H1 (cell line): Measurements from ENCODE around the gene PSMG2. TPM values are rescaled to one million over a fixed set of nuclear protein-coding genes. Genes with fewer than 3 reads are reported as not detected.

Source experiments
- CTCF ChIA-PET: fragments of 300-600 bp; sonication (Branson Sonifier 250); formaldehyde crosslinking; loops from one replicate; lab custom pipeline; 2021; ENCODE audit not compliant: partially characterized antibody; lab: Charles Lee
- POLR2A ChIA-PET: fragments of 300-600 bp; sonication (Branson Sonifier 250); formaldehyde crosslinking; loops from one replicate; lab custom pipeline; 2021; ENCODE audit warnings: inconsistent platforms; ENCODE audit not compliant: partially characterized antibody; lab: Charles Lee
- DNase-seq, 2 experiments: peaks; one replicate each; pipeline versions ENCODE4 v3.0.0 to v3.0.0-alpha.2; 2010 to 2022; ENCODE audit warnings: low spot score in 2 of 2, low read depth in 1 of 2, mixed read lengths in 1 of 2
- FAIRE-seq: peaks from 2 replicates; lab custom pipeline; 2011; peaks lifted over from hg19 to GRCh38; lab: Jason Lieb, UNC
- H2AFZ ChIP-seq: 2 replicates; pipeline ENCODE4 v1.8.1; 2012; ENCODE audit warnings: low read length, inconsistent platforms
- H2AK5ac ChIP-seq: 2 replicates; pipeline ENCODE4 v1.6.1; 2013; ENCODE audit warnings: low read depth, low read length
- H2BK120ac ChIP-seq: replicated peaks from 2 replicates; pipeline ENCODE3; 2013; ENCODE audit warnings: low read depth, low read length, inconsistent platforms
- H2BK12ac ChIP-seq: 2 replicates; pipeline ENCODE4 v1.6.1; 2013; ENCODE audit warnings: low read depth, low read length
- H2BK15ac ChIP-seq: 2 replicates; pipeline ENCODE4 v1.6.1; 2013; ENCODE audit warnings: low read length
- H2BK20ac ChIP-seq: 2 replicates; pipeline ENCODE4 v1.6.1; 2013; ENCODE audit warnings: low read length
- H2BK5ac ChIP-seq: 2 replicates; pipeline ENCODE4 v1.6.1; 2013; ENCODE audit warnings: low read depth, low read length
- H3K14ac ChIP-seq: 2 replicates; pipeline ENCODE4 v1.6.1; 2013; ENCODE audit warnings: inconsistent platforms; ENCODE audit not compliant: insufficient read length
- H3K18ac ChIP-seq: 2 replicates; pipeline ENCODE4 v1.6.1; 2013; ENCODE audit warnings: low read length; ENCODE audit errors: extremely low read depth
- H3K23ac ChIP-seq: 2 replicates; pipeline ENCODE4 v1.6.1; 2013; ENCODE audit warnings: inconsistent platforms; ENCODE audit not compliant: insufficient read length
- H3K23me2 ChIP-seq: 2 replicates; pipeline ENCODE4 v1.6.1; 2013; ENCODE audit warnings: low read depth, low read length
- H3K27ac ChIP-seq: 2 replicates; pipeline ENCODE4 v1.6.1; 2011; ENCODE audit warnings: low read depth, low read length, inconsistent platforms
- H3K27me3 ChIP-seq, 4 experiments: replicated peaks in 1 of 4; 1 replicate in 1 of 4; 2 replicates in 3 of 4; pipeline versions ENCODE4 v1.6.1 to v1.8.1; 2011 to 2013; ENCODE audit warnings: low read length in 3 of 4, mild to moderate bottlenecking in 3 of 4, inconsistent platforms in 2 of 4, mixed read lengths in 2 of 4, moderate library complexity in 1 of 4; ENCODE audit not compliant: control insufficient read depth in 3 of 4, insufficient read depth in 3 of 4; ENCODE audit errors: extremely low read depth in 1 of 4
- H3K36me3 ChIP-seq, 4 experiments: 2 replicates each; pipeline versions ENCODE4 v1.6.1 to v1.8.1; 2011 to 2013; ENCODE audit warnings: mild to moderate bottlenecking in 4 of 4, low read length in 3 of 4, moderate library complexity in 2 of 4, control low read depth in 1 of 4, inconsistent platforms in 1 of 4; ENCODE audit not compliant: insufficient read depth in 4 of 4, control insufficient read depth in 2 of 4
- H3K4ac ChIP-seq: replicated peaks from 2 replicates; pipeline ENCODE3; 2013; ENCODE audit warnings: low read length, low read depth, mixed read lengths, inconsistent platforms; ENCODE audit not compliant: insufficient read length
- H3K4me1 ChIP-seq, 4 experiments: replicated peaks in 1 of 4; 1 replicate in 1 of 4; 2 replicates in 3 of 4; pipeline versions ENCODE4 v1.6.1 to v1.8.1; 2011 to 2013; ENCODE audit warnings: low read length in 3 of 4, inconsistent platforms in 2 of 4, mixed read lengths in 1 of 4; ENCODE audit not compliant: insufficient read depth in 4 of 4, control insufficient read depth in 3 of 4
- H3K4me2 ChIP-seq, 2 experiments: 2 replicates each; pipeline versions ENCODE4 v1.6.1 to v1.8.1; 2011 to 2013; ENCODE audit warnings: low read depth in 2 of 2, low read length in 2 of 2, control low read depth in 1 of 2, inconsistent platforms in 1 of 2, mild to moderate bottlenecking in 1 of 2; ENCODE audit not compliant: insufficient read depth in 1 of 2
- H3K4me3 ChIP-seq, 4 experiments: fragments of 200-600, 300-600 bp in 1 of 4; sonication (generic), shearing (Covaris generic), sonication (Bioruptor Twin) in 1 of 4; 2 replicates each; pipeline versions ENCODE4 v1.5.1 to v1.8.1; 2011 to 2016; ENCODE audit warnings: low read length in 4 of 4, low read depth in 3 of 4, control low read depth in 2 of 4, inconsistent platforms in 2 of 4, mild to moderate bottlenecking in 2 of 4, mixed read lengths in 1 of 4, moderate library complexity in 1 of 4; ENCODE audit not compliant: insufficient read depth in 2 of 4; ENCODE audit errors: extremely low read depth in 1 of 4
- H3K56ac ChIP-seq: replicated peaks from 2 replicates; pipeline ENCODE3; 2013; ENCODE audit warnings: low read depth, mild to moderate bottlenecking, mixed read lengths, low read length, inconsistent platforms; ENCODE audit not compliant: insufficient read length
- H3K79me1 ChIP-seq: 2 replicates; pipeline ENCODE4 v1.6.1; 2013; ENCODE audit warnings: low read depth, low read length, control low read depth
- H3K79me2 ChIP-seq, 2 experiments: 2 replicates each; pipeline versions ENCODE4 v1.6.1 to v1.8.1; 2012 to 2013; ENCODE audit warnings: low read length in 2 of 2, mild to moderate bottlenecking in 2 of 2, inconsistent platforms in 1 of 2; ENCODE audit not compliant: insufficient read depth in 2 of 2, control insufficient read depth in 1 of 2
- H3K9ac ChIP-seq, 4 experiments: replicated peaks in 1 of 4; 1 replicate in 1 of 4; 2 replicates in 3 of 4; pipeline versions ENCODE4 v1.6.1 to v1.8.1; 2011 to 2013; ENCODE audit warnings: low read depth in 3 of 4, low read length in 3 of 4, control low read depth in 2 of 4, mild to moderate bottlenecking in 2 of 4, moderate library complexity in 2 of 4, inconsistent platforms in 1 of 4; ENCODE audit errors: extremely low read depth in 1 of 4
- H3K9me3 ChIP-seq, 2 experiments: 2 replicates each; pipeline versions ENCODE4 v1.6.1 to v1.8.1; 2012 to 2013; ENCODE audit warnings: mild to moderate bottlenecking in 2 of 2, moderate library complexity in 2 of 2, control low read depth in 1 of 2, inconsistent platforms in 1 of 2, low read depth in 1 of 2, low read length in 1 of 2, mixed read lengths in 1 of 2; ENCODE audit not compliant: insufficient read depth in 2 of 2
- H4K20me1 ChIP-seq, 2 experiments: replicated peaks in 1 of 2; 2 replicates each; pipeline versions ENCODE3 to v1.8.1; 2011 to 2013; ENCODE audit warnings: inconsistent platforms in 2 of 2, low read length in 2 of 2, mild to moderate bottlenecking in 1 of 2; ENCODE audit not compliant: insufficient read depth in 2 of 2, control insufficient read depth in 1 of 2
- H4K5ac ChIP-seq: 2 replicates; pipeline ENCODE4 v1.6.1; 2013; ENCODE audit warnings: low read length, low read depth, mixed read lengths, inconsistent platforms; ENCODE audit not compliant: insufficient read length
- H4K8ac ChIP-seq: 2 replicates; pipeline ENCODE4 v1.8.0; 2013; ENCODE audit warnings: mild to moderate bottlenecking, moderate library complexity, low read length, inconsistent platforms; ENCODE audit not compliant: insufficient read depth; ENCODE audit errors: extremely low read depth
- H4K91ac ChIP-seq: replicated peaks from 2 replicates; pipeline ENCODE3; 2013; ENCODE audit warnings: low read length, mixed read lengths, inconsistent platforms; ENCODE audit not compliant: insufficient read length
- ASH2L ChIP-seq: fragments of 200-600, 300-600 bp; sonication (generic); IDR thresholded peaks from one replicate; pipeline ENCODE4 v1.7.1; 2017; ENCODE audit warnings: low read length
- CEBPB ChIP-seq: IDR thresholded peaks from 2 replicates; pipeline ENCODE4 v1.6.1; 2012; ENCODE audit warnings: low read depth, low read length
- KDM1A ChIP-seq: fragments of 200-600, 300-600 bp; sonication (generic); IDR thresholded peaks from 2 replicates; pipeline ENCODE4 v1.7.1; 2016; ENCODE audit warnings: mild to moderate bottlenecking, low read length, borderline replicate concordance
- KDM4A ChIP-seq: IDR thresholded peaks from one replicate; pipeline ENCODE4 v1.7.1; 2012; ENCODE audit warnings: low read depth, mild to moderate bottlenecking, moderate library complexity, low read length, inconsistent platforms; ENCODE audit not compliant: severe bottlenecking
- RAD21 ChIP-seq, 2 experiments: IDR thresholded peaks in 1 of 2; conservative IDR thresholded peaks in 1 of 2; 2 replicates each; pipeline ENCODE4 v1.6.1; 2011; ENCODE audit warnings: low read depth in 2 of 2, low read length in 2 of 2, improper control_type of control experiment in 1 of 2, inconsistent platforms in 1 of 2, mild to moderate bottlenecking in 1 of 2, moderate library complexity in 1 of 2
- RFX5 ChIP-seq: IDR thresholded peaks from 2 replicates; pipeline ENCODE4 v1.6.1; 2011; ENCODE audit warnings: low read depth, low read length, improper control_type of control experiment, borderline replicate concordance
- SAP30 ChIP-seq: fragments of 300-600 bp; sonication (generic); IDR thresholded peaks from 2 replicates; pipeline ENCODE4 v1.7.1; 2012; ENCODE audit warnings: low read length, moderate library complexity, mild to moderate bottlenecking, inconsistent platforms; ENCODE audit not compliant: insufficient read depth, insufficient replicate concordance
- SIN3A ChIP-seq, 2 experiments: IDR thresholded peaks in 1 of 2; conservative IDR thresholded peaks in 1 of 2; 2 replicates each; pipeline ENCODE4 v1.6.1; 2011 to 2012; ENCODE audit warnings: low read length in 2 of 2, improper control_type of control experiment in 1 of 2, low read depth in 1 of 2, mild to moderate bottlenecking in 1 of 2
- WGBS, 2 experiments: shearing (Covaris generic) in 1 of 2; methylation state at CpG; one replicate each; pipeline versions ENCODE4 v1.1.6 to v1.1.7; 2013 to 2015; ENCODE audit warnings: low lambda C conversion rate in 2 of 2, mixed read lengths in 2 of 2, inconsistent platforms in 1 of 2, low coverage in 1 of 2, missing lambda C conversion rate in 1 of 2; ENCODE audit not compliant: insufficient replicate concordance in 2 of 2, insufficient coverage in 1 of 2, insufficient read length in 1 of 2; ENCODE audit errors: extremely low coverage in 1 of 2, missing lambda C conversion rate in 1 of 2; 5-methylcytosine and 5-hydroxymethylcytosine counted together
- polyA plus RNA-seq, 7 experiments: library from polyadenylated mRNA; depleted of rRNA in 3 of 7; stranded (reverse) in 5 of 7; unstranded in 2 of 7; fragments of >200 nt in 5 of 7; fragments of 200-250 nt in 2 of 7; gene quantifications; 1 replicate in 5 of 7; 2 replicates in 1 of 7; 4 replicates in 1 of 7; pipeline versions ENCODE4 v1.2.1 to v1.2.3, GENCODE V29; 2011 to 2013; ENCODE audit warnings: missing spikeins in 2 of 7, mixed read lengths in 2 of 7
- total RNA-seq: library from RNA; stranded (reverse); fragmentation: NEBNext Ultra II Directional; extraction: Animal tissue kit (Norgen Biotek cat#: 25700); gene quantifications from 2 replicates; pipeline ENCODE4 v1.2.1, GENCODE V29; 2021
- TF ChIP-seq, protein P1 (sequence below): IDR thresholded peaks from 2 replicates; pipeline ENCODE4 v1.6.1; 2011; ENCODE audit warnings: low read length, improper control_type of control experiment

The PSMG2 gene
- total and polyA plus RNA-seq, 2 of the 8 experiments (the other 6 are each of a cell fraction or from before 2014, with no cell fraction given) = 52.9 to 79.3 TPM

DNA sequence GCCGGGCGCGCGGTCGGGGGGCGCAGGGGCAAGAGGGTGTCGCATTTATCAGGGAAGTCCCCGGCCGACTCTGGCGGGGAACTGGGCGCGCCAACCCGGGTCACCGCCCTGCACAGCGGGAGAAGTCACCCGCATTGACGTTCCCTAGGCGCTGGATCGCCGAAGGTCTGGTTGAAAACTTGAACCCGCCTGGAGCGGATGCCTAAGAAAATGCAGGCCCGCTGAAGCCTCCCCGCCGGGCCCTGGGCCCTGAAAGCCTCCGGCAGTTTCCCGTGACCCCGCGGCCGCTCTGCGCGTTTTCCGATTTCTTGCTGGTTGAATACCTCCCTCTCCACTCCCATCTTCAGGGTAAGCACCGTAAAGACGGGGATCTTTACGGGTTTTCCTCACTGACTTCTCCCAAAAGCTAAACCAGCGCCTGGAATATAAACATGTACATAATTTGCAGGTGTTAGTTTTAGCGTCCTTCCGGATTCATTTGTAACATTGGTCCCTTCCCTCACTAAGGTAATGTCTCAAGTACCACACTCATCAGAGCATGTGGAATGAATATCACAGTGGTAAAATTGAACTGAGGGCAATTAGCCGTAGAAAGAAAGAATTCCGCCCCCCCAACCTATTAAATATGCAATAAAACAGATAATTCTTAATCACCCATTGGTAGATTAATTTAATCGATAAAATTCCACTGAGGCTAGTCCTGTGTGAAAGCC is 44.3 kb upstream of the PSMG2 start:
- H3K14ac ChIP-seq = no peak overlapping the region
- TF ChIP-seq, protein P1, sequence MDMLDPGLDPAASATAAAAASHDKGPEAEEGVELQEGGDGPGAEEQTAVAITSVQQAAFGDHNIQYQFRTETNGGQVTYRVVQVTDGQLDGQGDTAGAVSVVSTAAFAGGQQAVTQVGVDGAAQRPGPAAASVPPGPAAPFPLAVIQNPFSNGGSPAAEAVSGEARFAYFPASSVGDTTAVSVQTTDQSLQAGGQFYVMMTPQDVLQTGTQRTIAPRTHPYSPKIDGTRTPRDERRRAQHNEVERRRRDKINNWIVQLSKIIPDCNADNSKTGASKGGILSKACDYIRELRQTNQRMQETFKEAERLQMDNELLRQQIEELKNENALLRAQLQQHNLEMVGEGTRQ = no peak
- peak; percentile 58 for TF ChIP-seq ASH2L
- TF ChIP-seq SIN3A (conservative IDR thresholded peaks at IDR 0.05 in 1 of 2, IDR thresholded peaks at IDR 0.05 in 1 of 2; ENCODE audit: low read depth in 1 of 2, low read length in 2 of 2) = peak in 1 of 2 experiments; percentile 24; a peak in 1 of 4 replicates
- TF ChIP-seq CEBPB = no peak
- peak; percentile 33; the same call in 1 of the 2 replicates for TF ChIP-seq KDM1A
- TF ChIP-seq RFX5 = no peak
- TF ChIP-seq KDM4A = peak; percentile 40
- TF ChIP-seq RAD21 (IDR thresholded peaks at IDR 0.05 in 1 of 2, conservative IDR thresholded peaks at IDR 0.05 in 1 of 2; ENCODE audit: low read depth in 2 of 2, low read length in 2 of 2) = peak; percentile 3 to 32; a peak in 1 of 4 replicates
- TF ChIP-seq SAP30 = no peak
- ChIA-PET CTCF (interaction anchor here (0.7 to 10.2 kb wide), 16 partner anchors 13 to 376 kb away, joined by 3 to 139 read pairs (median 3); no protein-coding TSS in a partner anchor), POLR2A (interaction anchor here (0.8 to 1.4 kb wide), 3 partner anchors 251 to 370 kb away, joined by 3 to 4 read pairs (median 3); partner anchors contain the start of gene PRELID3A)
- H3K9ac ChIP-seq = peak overlapping the region in 2 of 4 experiments; percentile 47 to 50; a peak in 2 of 7 replicates
- peak overlapping the region; percentile 78; the same call in 1 of the 2 replicates for H3K18ac ChIP-seq
- H3K4ac ChIP-seq = no peak overlapping the region
- H3K4me1 ChIP-seq = peaks cover 0 to 3% (median 0%) of the 10 kb centered on the region in 4 experiments; a peak in 1 of 7 replicates
- no peak overlapping the region for H4K5ac ChIP-seq
- no peaks in the 10 kb centered on the region for H3K79me1 ChIP-seq
- no peak overlapping the region for H3K23ac ChIP-seq
- no peak overlapping the region; the same call in 1 of the 2 replicates for H2AFZ ChIP-seq
- no peaks in the 10 kb centered on the region; the same call in 1 of the 2 replicates for H3K23me2 ChIP-seq
- no peak overlapping the region; the same call in 1 of the 2 replicates for H3K27ac ChIP-seq
- H3K4me3 ChIP-seq = peak overlapping the region; percentile 61 to 90 (median 74)
- H2BK120ac ChIP-seq = no peak overlapping the region
- no peak overlapping the region for H2BK5ac ChIP-seq
- FAIRE-seq = peak; percentile 36
- no peaks in the 10 kb centered on the region for H3K9me3 ChIP-seq
- H2BK15ac ChIP-seq = no peak overlapping the region
- peak overlapping the region; percentile 51; the same call in 1 of the 2 replicates for H4K8ac ChIP-seq
- H4K20me1 ChIP-seq = no peaks in the 10 kb centered on the region
- H4K91ac ChIP-seq = no peak overlapping the region
- no peak overlapping the region for H2AK5ac ChIP-seq
- peaks cover 0 to 12% (median 5%) of the 10 kb centered on the region in 4 experiments; a peak in 5 of 7 replicates for H3K27me3 ChIP-seq
- H2BK12ac ChIP-seq = no peak overlapping the region
- no peaks in the 10 kb centered on the region for H3K36me3 ChIP-seq
- H3K79me2 ChIP-seq = peaks cover 0 to 18% of the 10 kb centered on the region in 2 experiments; a peak in 1 of 4 replicates
- H2BK20ac ChIP-seq = no peak overlapping the region
- no peak for DNase-seq
- WGBS, 2 experiments = 9% methylated on average over 35 of the region's 42 CpGs; no CpG with 5 or more reads in 1 of the 2 experiments
- H3K4me2 ChIP-seq = peak overlapping the region; percentile 70 to 88
- H3K56ac ChIP-seq = no peak overlapping the region
